Stomach smooth muscle (tissue), 2 donors: Measurements from ENCODE around the gene BEX2.
A peak's percentile ranks its signal among the peaks of the same experiment; 100 is the strongest.
"Not testable (repeated sequence)": the region's sequence is repeated elsewhere in the genome, so short reads cannot be mapped to it uniquely, and the experiment has no call there.

ENCODE experiments used
- H3K27ac ChIP-seq: one replicate; pipeline ENCODE4 v1.7.0; 2013; ENCODE audit warnings: mild to moderate bottlenecking, low read length, inconsistent platforms
- H3K27me3 ChIP-seq, 2 donors: one replicate each; pipeline ENCODE4 v1.7.0; 2013; ENCODE audit warnings: low read length in 2 of 2; ENCODE audit not compliant: insufficient read depth in 2 of 2, control insufficient read depth in 1 of 2
- H3K36me3 ChIP-seq, 2 donors: one replicate each; pipeline ENCODE4 v1.7.0; 2013; ENCODE audit warnings: low read length in 2 of 2; ENCODE audit not compliant: control insufficient read depth in 2 of 2, insufficient read depth in 2 of 2
- H3K4me1 ChIP-seq: one replicate; pipeline ENCODE4 v1.7.0; 2013; ENCODE audit warnings: low read length; ENCODE audit not compliant: control insufficient read depth, insufficient read depth
- H3K4me3 ChIP-seq, 2 donors: one replicate each; pipeline ENCODE4 v1.7.0; 2013; ENCODE audit warnings: low read length in 2 of 2
- H3K9ac ChIP-seq, 2 donors: one replicate each; pipeline ENCODE4 v1.7.0; 2013; ENCODE audit warnings: low read length in 2 of 2, mild to moderate bottlenecking in 1 of 2
- H3K9me3 ChIP-seq, 2 donors: one replicate each; pipeline ENCODE4 v1.7.0; 2013; ENCODE audit warnings: low read length in 2 of 2; ENCODE audit not compliant: control insufficient read depth in 2 of 2
- donor health status: healthy.
- donor health status: Pancreatic carcinoma.

BEX2 gene

GRCh38 chrX:103330681-103331288, 20.0 kb upstream of the BEX2 start:
- Histone ChIP-seq H3K27me3 (peaks cover 0 to 11% of the 10 kb centered on the region in 2 donors), H3K4me3 (peak overlapping the region; percentile 60 to 71), H3K9me3 (no peaks in the 10 kb centered on the region), H3K9ac (peak overlapping the region; percentile 55 to 66), H3K36me3 (no peaks in the 10 kb centered on the region), H3K4me1 (peaks cover 3% of the 10 kb centered on the region), H3K27ac (no peak overlapping the region)

GRCh38 chrX:103329991-103330390, 19.2 kb upstream of the BEX2 start, which contains the start of gene TCEAL7:
Gene TCEAL7 (plus strand): TSS chrX:103330239. CDS start chrX:103331404, 1,165 bp downstream.
- H3K27ac ChIP-seq = no peak within 1 kb of the TSS
- H3K4me1 ChIP-seq = peaks cover 3% of the 10 kb centered on the region
- no peaks in the 10 kb centered on the region for H3K36me3 ChIP-seq
- H3K4me3 ChIP-seq = peak within 1 kb of the TSS; percentile 60 to 71
- H3K27me3 ChIP-seq = peaks cover 0 to 11% of the 10 kb centered on the region in 2 donors
- no peaks in the 10 kb centered on the region for H3K9me3 ChIP-seq
- peak within 1 kb of the TSS; percentile 55 to 66 for H3K9ac ChIP-seq

DNA sequence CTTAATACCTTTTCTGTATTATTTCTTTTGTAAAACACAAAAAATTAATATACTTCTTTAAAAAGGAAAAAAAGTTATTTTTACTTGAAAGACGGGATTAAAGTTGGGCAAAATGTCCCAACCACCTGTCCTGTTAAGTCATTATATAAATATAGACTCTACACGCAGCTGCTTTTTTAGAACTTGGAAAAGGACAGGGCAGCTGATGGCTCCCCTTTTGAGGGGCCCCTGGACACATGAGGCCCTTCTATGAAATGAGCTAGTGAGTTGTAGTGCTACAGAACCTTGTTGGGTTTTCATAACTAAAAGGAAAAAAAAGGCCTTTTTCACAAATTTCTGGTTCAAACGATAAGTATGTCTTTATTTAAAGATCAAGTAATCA, 600 bp upstream of the BEX2 start:
- H3K27ac ChIP-seq = no peak overlapping the region
- H3K9me3 ChIP-seq = no peaks in the 10 kb centered on the region
- H3K4me3 ChIP-seq = no peak overlapping the region
- H3K9ac ChIP-seq = no peak overlapping the region
- peaks cover 0 to 13% of the 10 kb centered on the region in 2 donors for H3K27me3 ChIP-seq
- no peaks in the 10 kb centered on the region for H3K4me1 ChIP-seq
- H3K36me3 ChIP-seq = no peaks in the 10 kb centered on the region

DNA sequence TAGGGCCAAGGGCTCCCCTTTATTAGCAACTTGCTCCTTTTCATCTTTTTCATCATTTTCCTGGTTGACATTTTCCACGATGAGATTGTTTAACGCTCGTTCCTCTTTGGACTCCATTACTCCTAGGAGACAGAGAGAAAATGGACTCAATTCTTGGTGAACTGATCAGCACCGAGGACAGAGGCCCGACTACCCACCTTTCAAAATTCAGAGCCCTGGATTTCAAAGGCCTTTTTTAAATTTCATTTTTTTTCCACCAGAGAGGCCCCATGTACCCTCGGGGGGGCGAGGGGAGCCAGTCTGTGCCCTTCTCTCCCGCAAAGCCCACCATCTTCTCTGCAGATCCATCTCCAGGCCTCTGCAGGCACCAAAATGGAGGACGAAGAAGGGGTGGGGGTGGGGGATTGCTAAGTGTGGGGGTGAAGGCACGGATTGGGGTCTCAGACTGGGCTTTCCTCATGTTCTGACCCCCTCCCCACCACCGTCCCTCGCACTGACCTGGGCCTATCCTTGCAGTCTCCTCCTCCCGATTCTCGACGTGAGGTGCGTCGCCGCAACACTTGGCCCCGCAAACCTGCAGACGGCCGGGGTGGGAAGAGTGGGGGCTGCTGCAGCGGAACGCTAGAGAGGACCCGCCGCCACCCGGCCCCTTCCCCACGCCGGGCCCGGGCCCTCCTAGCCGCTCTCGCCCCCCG, 783 bp downstream of the BEX2 start:
- H3K27ac ChIP-seq = no peak overlapping the region

DNA sequence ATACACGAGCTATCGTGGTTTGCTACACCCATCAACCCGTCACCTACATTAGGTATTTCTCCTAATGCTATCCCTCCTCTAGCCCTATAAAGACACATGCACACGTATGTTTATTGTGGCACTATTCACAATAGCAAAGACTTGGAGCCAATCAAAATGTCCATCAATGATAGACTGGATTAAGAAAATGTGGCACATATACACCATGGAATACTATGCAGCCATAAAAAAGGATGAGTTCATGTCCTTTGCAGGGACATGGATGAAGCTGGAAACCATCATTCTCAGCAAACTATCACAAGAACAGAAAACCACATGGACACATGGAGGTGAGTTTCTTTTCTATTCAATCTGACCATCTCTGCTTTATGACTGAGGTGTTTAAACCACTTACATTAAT, 5.1 kb downstream of the BEX2 start:
- H3K27me3 ChIP-seq, H3K4me1 ChIP-seq, H3K4me3 ChIP-seq, H3K27ac ChIP-seq, H3K9ac ChIP-seq, H3K36me3 ChIP-seq, H3K9me3 ChIP-seq: not testable (repeated sequence)

More for the DNA sequence above, 783 bp downstream of the BEX2 start:
- no peaks in the 10 kb centered on the region for H3K4me1 ChIP-seq
- H3K9me3 ChIP-seq = no peaks in the 10 kb centered on the region
- peaks cover 0 to 13% of the 10 kb centered on the region in 2 donors for H3K27me3 ChIP-seq
- peak overlapping the region in 1 of 2 donors; percentile 60 for H3K4me3 ChIP-seq
- no peaks in the 10 kb centered on the region for H3K36me3 ChIP-seq
- H3K9ac ChIP-seq = no peak overlapping the region

GRCh38 chrX:103304705-103305104, 6.1 kb downstream of the BEX2 start:
- H3K4me3 ChIP-seq = no peak overlapping the region
- no peaks in the 10 kb centered on the region for H3K9me3 ChIP-seq
- no peaks in the 10 kb centered on the region for H3K36me3 ChIP-seq
- no peak overlapping the region for H3K27ac ChIP-seq
- H3K9ac ChIP-seq = no peak overlapping the region
- H3K4me1 ChIP-seq = no peaks in the 10 kb centered on the region
- peaks cover 0 to 8% of the 10 kb centered on the region in 2 donors for H3K27me3 ChIP-seq

- Histone ChIP-seq H3K27ac (no peak overlapping the region), H3K4me1 (no peaks in the 10 kb centered on the region), H3K9ac (no peak overlapping the region), H3K4me3 (no peak overlapping the region), H3K36me3 (no peaks in the 10 kb centered on the region), H3K27me3 (peaks cover 0 to 7% of the 10 kb centered on the region in 2 donors), H3K9me3 (no peaks in the 10 kb centered on the region)
Measured at GRCh38 chrX:103293118-103293517, 17.7 kb downstream of the BEX2 start.

- no peak overlapping the region for H3K9ac ChIP-seq
Measured at GRCh38 chrX:103279624-103280023, 31.2 kb downstream of the BEX2 start.

GRCh38 chrX:103276581-103277002, 34.2 kb downstream of the BEX2 start, which contains the start of gene TCEAL5:
Gene TCEAL5 (minus strand): TSS chrX:103276750. CDS start chrX:103274563, 2,187 bp downstream.
- H3K27ac ChIP-seq = no peak within 1 kb of the TSS
- H3K4me1 ChIP-seq = no peaks in the 10 kb centered on the region
- H3K4me3 ChIP-seq = peak within 1 kb of the TSS in 1 of 2 donors; percentile 49
- no peaks in the 10 kb centered on the region for H3K9me3 ChIP-seq
- no peak within 1 kb of the TSS for H3K9ac ChIP-seq
- H3K36me3 ChIP-seq = no peaks in the 10 kb centered on the region
- peaks cover 7 to 38% of the 10 kb centered on the region in 2 donors for H3K27me3 ChIP-seq

More at GRCh38 chrX:103279624-103280023, 31.2 kb downstream of the BEX2 start:
- Histone ChIP-seq H3K4me3 (no peak overlapping the region), H3K27me3 (peaks cover 7 to 32% of the 10 kb centered on the region in 2 donors), H3K4me1 (no peaks in the 10 kb centered on the region), H3K27ac (no peak overlapping the region), H3K9me3 (no peaks in the 10 kb centered on the region), H3K36me3 (no peaks in the 10 kb centered on the region)

DNA sequence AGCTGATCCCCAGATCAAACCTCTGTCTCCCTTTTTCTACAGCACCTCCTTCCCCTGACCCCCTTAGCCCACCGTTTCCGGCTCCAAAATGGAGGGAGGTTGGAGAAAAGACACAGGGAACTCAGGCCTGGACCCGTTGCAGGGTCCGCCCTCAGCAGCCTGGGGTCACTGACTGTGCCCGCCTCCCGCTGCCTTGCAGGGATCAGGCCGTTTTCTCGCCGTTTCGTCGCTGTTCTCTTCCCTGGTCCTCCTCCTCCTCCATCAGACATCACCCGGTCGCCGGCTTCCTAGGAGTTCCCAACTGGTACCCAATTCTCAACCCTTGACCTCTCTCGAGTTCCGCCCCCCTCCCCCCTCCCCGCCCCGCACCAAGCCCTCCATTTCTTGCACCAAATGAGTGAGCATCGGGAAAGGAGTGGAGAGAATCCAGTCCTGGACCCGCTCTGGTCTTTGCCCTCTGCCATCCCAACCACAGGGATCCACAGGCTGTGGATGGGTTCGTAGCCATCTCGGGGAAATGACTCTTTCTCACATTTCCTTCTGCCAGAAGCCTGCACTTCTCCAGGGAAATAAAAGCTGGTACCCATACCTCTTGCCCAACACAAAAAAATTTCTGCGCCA, 34.7 kb downstream of the BEX2 start:
- no peak overlapping the region for H3K27ac ChIP-seq
- peak overlapping the region in 1 of 2 donors; percentile 15 for H3K4me3 ChIP-seq
- no peak overlapping the region for H3K9ac ChIP-seq
- no peaks in the 10 kb centered on the region for H3K36me3 ChIP-seq
- peaks cover 7 to 36% of the 10 kb centered on the region in 2 donors for H3K27me3 ChIP-seq
- no peaks in the 10 kb centered on the region for H3K4me1 ChIP-seq
- H3K9me3 ChIP-seq = no peaks in the 10 kb centered on the region
